Omental fat pad (tissue), 4 donors: ENCODE measurements around the gene DPF1. TPM values are rescaled to one million over a fixed set of nuclear protein-coding genes. Genes with fewer than 3 reads are reported as not detected.
"Not testable (repeated sequence)": the region's sequence is repeated elsewhere in the genome, so short reads cannot be mapped to it uniquely, and the experiment has no call there.

Experiments used
- ATAC-seq: fragments of 150-250 bp; one replicate; pipeline ENCODE4 v1.9.1; 2016; ENCODE audit warnings: mild to moderate bottlenecking, moderate library complexity; ENCODE audit not compliant: low FRiP score
- DNase-seq: peaks from one replicate; pipeline ENCODE4 v3.0.0-alpha.2; 2019; ENCODE audit warnings: low spot score
- total RNA-seq, 4 donors: library from RNA; depleted of rRNA; stranded (reverse); fragments of >200 nt; gene quantifications; one replicate each; pipeline ENCODE4 v1.1.0, GENCODE V29; 2016
- TF ChIP-seq, protein P1 (sequence below), 3 donors: fragments of 450-650 bp; IDR thresholded peaks; one replicate each; pipeline ENCODE4 v1.5.1; 2016 to 2017; ENCODE audit warnings: antibody characterized with exemption in 3 of 3, mild to moderate bottlenecking in 3 of 3, moderate library complexity in 2 of 3

The DPF1 gene
- total RNA-seq, 4 donors from 2014 or later, result not detected

DNA sequence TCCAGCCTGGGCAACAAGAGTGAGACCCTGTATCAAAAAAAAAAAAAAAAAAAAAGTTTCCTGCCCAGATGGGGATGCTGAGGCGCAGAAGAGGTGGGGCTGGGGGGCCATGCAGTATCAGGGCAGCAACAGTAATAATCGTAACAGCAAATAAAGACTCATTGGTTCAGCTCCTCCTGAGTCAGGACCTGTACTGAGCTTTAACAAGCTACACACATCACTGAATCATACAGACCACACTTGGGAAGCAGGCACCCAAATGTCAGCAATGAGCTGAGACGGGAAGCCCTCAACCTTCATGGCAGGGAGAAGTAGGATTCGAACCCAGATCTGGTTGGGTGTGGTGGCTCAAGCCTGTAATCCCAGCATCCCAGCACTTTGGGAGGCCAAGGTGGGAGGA lies 10.6 kb upstream of the DPF1 start:
- TF ChIP-seq, protein P1, sequence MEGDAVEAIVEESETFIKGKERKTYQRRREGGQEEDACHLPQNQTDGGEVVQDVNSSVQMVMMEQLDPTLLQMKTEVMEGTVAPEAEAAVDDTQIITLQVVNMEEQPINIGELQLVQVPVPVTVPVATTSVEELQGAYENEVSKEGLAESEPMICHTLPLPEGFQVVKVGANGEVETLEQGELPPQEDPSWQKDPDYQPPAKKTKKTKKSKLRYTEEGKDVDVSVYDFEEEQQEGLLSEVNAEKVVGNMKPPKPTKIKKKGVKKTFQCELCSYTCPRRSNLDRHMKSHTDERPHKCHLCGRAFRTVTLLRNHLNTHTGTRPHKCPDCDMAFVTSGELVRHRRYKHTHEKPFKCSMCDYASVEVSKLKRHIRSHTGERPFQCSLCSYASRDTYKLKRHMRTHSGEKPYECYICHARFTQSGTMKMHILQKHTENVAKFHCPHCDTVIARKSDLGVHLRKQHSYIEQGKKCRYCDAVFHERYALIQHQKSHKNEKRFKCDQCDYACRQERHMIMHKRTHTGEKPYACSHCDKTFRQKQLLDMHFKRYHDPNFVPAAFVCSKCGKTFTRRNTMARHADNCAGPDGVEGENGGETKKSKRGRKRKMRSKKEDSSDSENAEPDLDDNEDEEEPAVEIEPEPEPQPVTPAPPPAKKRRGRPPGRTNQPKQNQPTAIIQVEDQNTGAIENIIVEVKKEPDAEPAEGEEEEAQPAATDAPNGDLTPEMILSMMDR (IDR thresholded peaks at IDR 0.05), result no peak
- no peak for ATAC-seq
- no peak for DNase-seq

DNA sequence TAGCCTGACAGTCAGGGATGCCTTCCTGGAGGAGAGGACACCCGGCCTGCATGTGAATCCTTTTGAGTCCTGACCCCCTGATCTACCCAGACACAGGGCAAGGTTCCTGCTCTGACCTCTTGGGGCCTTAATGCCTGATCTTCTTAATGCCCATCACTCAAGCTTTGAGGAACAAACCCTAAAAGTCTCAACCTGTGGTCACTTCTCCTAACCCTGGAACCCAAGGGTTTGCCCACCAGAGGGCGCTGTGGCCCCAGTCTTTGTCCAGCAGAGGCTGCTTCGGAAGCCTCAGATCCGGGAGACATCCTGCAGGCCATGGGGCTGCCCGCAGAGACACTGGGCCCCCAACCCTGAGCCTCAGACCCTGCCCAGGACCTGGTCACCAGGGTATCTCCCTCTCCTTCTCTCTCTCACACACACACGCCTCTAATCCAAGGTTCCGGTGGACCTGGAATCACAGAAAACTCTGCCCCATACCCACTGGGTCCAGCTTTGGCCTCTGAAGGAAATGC lies 9.8 kb upstream of the DPF1 start:
- peak; percentile 87 for DNase-seq
- TF ChIP-seq, protein P1 (IDR thresholded peaks at IDR 0.05), result peak in 1 of 3 donors; percentile 55
- peak; percentile 41 for ATAC-seq

DNA sequence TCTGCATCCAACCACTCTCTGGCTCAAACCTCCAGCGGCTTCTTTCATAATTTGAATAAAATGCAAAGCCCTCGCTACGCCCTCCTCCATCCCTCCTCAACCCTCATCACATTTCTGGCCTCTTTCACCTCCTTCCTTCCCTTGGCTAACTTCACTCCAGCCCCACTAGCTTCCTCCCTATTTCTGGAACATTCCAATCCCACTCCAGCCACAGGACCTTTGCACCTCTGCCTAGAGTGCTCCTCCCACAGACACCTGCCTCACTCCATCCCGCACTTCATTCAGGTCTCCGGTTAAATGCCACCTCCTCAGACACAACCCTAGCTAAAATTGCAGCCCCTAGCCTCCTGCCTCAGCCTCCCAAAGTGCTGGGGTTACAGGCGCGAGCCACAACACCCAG lies 7.9 kb upstream of the DPF1 start:
- TF ChIP-seq, protein P1 (IDR thresholded peaks at IDR 0.05), result no peak
- DNase-seq, result no peak

DNA sequence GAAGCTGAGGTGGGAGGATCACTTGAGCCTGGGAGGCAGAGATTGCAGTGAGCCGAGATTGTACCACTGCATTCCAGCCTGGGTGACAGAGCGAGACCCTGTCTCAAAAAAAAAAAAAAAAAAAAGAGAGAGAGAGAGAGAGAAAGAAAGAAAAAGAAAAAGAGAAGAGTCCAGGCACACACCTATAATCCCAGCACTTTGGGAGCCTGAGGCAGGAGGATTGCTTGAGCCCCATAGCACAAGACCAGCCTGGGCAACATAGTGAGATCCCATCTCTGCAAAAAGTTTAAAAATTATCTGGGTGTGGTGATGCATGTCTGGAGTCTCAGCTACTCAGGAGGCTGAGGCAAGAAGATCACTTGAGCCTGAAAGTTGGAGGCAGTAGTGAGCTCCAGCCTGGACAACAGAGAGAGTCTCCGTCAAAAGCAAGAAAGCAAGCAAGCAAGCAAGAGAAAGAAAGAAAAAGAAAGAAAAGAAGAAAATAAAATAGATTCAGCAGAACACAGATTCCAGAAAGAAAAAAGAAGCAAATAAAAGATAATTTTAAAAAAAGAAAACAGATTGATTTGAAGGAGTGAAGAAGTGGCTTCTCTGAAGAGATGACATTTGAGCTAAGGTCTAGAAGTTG lies 6.6 kb upstream of the DPF1 start:
- ATAC-seq, DNase-seq: not testable (repeated sequence)

More for the DNA sequence above, 7.9 kb upstream of the DPF1 start:
- no peak for ATAC-seq

DNA sequence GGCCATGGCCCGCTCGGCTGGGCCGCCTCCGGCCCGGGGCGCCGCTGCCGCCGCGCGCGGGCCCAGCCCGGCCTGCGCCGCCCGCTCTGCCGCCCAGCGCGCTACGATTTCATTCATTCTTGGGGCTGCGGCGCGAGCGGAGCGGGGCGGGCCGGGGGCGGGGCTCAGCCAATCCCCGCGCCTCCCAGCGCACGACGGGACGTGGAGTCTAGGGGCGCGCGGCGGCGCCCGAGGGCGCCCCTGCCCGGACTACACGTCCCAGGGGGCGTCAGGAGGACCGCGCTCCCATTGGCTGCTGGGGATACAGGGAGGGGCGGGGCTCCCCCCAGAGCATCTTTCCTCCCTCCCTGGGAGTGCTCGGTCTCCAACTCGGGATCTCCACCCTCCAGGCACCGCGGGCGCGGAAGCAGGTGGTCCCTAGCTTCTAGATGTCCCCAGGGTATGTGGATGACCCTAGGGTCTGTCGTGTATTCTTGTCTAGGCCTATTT lies 5.6 kb upstream of the DPF1 start:
- ATAC-seq (peak; percentile 47), DNase-seq (no peak)
- TF ChIP-seq, protein P1 (IDR thresholded peaks at IDR 0.05), result no peak

DNA sequence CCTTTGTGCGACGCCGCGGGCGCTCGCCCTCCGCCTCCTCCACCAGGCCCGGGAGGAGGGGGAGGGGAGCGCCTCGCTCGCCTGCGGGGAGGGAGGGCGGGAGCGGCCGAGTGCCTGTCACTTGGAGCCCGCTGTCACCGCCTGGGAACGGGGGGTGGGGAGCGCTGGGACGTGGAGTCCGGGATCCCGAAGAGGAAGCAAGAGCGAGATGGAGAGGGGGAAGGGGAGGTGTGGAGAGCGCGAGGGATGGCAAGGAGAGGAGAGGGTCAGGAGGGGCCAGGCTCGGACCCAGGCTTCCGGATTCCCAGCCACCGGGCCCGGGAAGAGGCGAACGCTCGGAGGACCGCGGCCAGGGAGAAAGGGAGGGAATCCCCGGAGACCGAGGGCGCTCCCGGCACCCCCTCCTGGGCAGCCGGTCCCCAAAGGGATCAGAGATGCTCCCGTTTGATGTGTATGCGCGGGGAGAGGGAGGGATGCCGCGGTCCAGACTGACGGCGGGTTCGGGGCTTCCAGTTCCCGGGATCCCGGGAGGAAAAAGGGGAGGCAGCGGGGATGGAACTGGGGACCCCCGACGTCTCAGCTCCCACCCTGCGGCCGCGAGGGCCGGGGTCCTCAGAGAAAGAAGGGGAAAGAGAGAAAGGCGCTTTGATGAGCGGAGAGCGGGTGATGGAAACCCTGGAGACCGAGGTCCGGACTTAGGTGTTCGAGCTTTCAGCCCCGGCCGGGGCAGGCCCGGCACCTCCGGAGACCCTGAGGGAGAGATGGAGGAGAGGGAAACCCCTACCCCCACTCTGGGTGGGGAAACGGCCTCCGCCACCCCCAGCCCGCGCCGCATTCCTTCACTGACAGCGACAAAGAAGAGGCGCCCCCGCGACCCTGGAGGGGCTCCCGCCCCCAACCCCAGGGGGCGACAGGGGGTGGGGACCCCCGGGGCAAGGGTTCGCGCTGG lies 4.7 kb upstream of the DPF1 start:
- ATAC-seq (no peak), DNase-seq (no peak)
- TF ChIP-seq, protein P1 (IDR thresholded peaks at IDR 0.05), result no peak

DNA sequence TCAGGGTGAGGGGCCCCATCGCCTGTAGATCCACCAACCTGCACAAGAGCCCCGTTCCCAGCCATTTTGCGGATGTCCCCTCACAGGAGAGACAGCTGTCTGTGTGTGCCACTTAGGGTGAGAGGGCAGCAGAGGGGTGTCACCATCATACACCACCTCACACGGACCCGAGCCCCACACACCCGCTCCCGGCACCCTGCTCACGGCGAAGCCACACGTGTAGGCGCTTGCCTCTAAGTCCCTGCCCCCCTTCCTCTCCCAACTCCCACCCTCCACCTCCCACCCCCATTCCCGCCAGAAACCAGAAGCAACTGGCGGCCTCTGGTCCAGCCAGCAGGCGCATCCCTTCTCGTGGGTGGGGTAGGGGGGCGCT lies 4.0 kb upstream of the DPF1 start:
- DNase-seq, result no peak
- ATAC-seq, result no peak
- TF ChIP-seq, protein P1 (IDR thresholded peaks at IDR 0.05), result no peak
